SK-N-SH (cell line): Measurements from ENCODE around the gene OLR1. TPM values are rescaled to one million over a fixed set of nuclear protein-coding genes. Genes with fewer than 3 reads are reported as not detected.

Experiments
- CTCF ChIA-PET: fragments of 300-600, 350-600 bp; formaldehyde crosslinking; extraction: SDS; loops from one replicate; lab custom pipeline; 2021; lab: Yijun Ruan, JAX
- POLR2A ChIA-PET: fragments of 350-600 bp; sonication (Branson Sonifier 250); formaldehyde crosslinking; extraction: SDS; loops from one replicate; lab custom pipeline; 2020; ENCODE audit warnings: antibody characterized with exemption, inconsistent platforms; lab: Yijun Ruan, JAX
- DNase-seq: peaks from one replicate; pipeline ENCODE4 v3.0.0; 2012
- H2AFZ ChIP-seq: fragments of 200-600 bp; sonication (generic); 2 replicates; pipeline ENCODE4 v1.8.1; 2016; ENCODE audit warnings: antibody characterized with exemption, mild to moderate bottlenecking, low read depth
- H3F3A ChIP-seq: fragments of 200-600 bp; sonication (generic); replicated peaks from 2 replicates; pipeline ENCODE3; 2016; ENCODE audit warnings: antibody characterized with exemption, mild to moderate bottlenecking; ENCODE audit not compliant: insufficient read depth
- H3K27ac ChIP-seq, 2 experiments: fragments of 200-500 bp in 1 of 2; fragments of 200-600 bp in 1 of 2; sonication (Bioruptor generic) in 1 of 2; sonication (generic), shearing (Covaris generic) in 1 of 2; 2 replicates each; pipeline versions ENCODE4 v1.5.1 to v1.6.1; 2014 to 2016; ENCODE audit warnings: low read depth in 2 of 2, inconsistent platforms in 1 of 2, low read length in 1 of 2, mild to moderate bottlenecking in 1 of 2, mixed read lengths in 1 of 2
- H3K27me3 ChIP-seq: fragments of 200-600 bp; sonication (generic), shearing (Covaris generic); 2 replicates; pipeline ENCODE4 v1.6.1; 2016; ENCODE audit warnings: mixed run types; ENCODE audit not compliant: insufficient read depth
- H3K36me3 ChIP-seq, 2 experiments: fragments of 200-500 bp in 1 of 2; fragments of 200-600 bp in 1 of 2; sonication (Bioruptor generic) in 1 of 2; sonication (generic) in 1 of 2; replicated peaks in 1 of 2; 2 replicates each; pipeline versions ENCODE3 to v1.5.1; 2014 to 2016; ENCODE audit warnings: low read length in 1 of 2, mild to moderate bottlenecking in 1 of 2; ENCODE audit not compliant: insufficient read depth in 2 of 2, control insufficient read depth in 1 of 2
- H3K4me1 ChIP-seq, 2 experiments: fragments of 200-500 bp in 1 of 2; fragments of 200-600 bp in 1 of 2; sonication (Bioruptor generic) in 1 of 2; sonication (generic), shearing (Covaris generic) in 1 of 2; 2 replicates each; pipeline versions ENCODE4 v1.5.1 to v1.6.1; 2014 to 2016; ENCODE audit warnings: low read depth in 1 of 2, low read length in 1 of 2, mixed run types in 1 of 2; ENCODE audit not compliant: insufficient read depth in 2 of 2, control insufficient read depth in 1 of 2
- H3K4me2 ChIP-seq: fragments of 200-600 bp; sonication (generic), shearing (Covaris generic); 2 replicates; pipeline ENCODE4 v1.6.1; 2017; ENCODE audit warnings: mixed run types
- H3K4me3 ChIP-seq, 2 experiments: fragments of 200-500 bp in 1 of 2; fragments of 200-600 bp in 1 of 2; sonication (Bioruptor generic) in 1 of 2; sonication (generic), shearing (Covaris generic) in 1 of 2; 2 replicates each; pipeline versions ENCODE4 v1.5.1 to v1.8.1; 2014 to 2016; ENCODE audit warnings: low read depth in 2 of 2, inconsistent platforms in 1 of 2, low read length in 1 of 2, mild to moderate bottlenecking in 1 of 2, mixed read lengths in 1 of 2, moderate library complexity in 1 of 2
- H3K79me2 ChIP-seq: fragments of 200-600 bp; sonication (generic); 2 replicates; pipeline ENCODE4 v1.8.1; 2017; ENCODE audit warnings: mild to moderate bottlenecking; ENCODE audit not compliant: insufficient read depth
- H3K9ac ChIP-seq: fragments of 200-600 bp; sonication (generic); 2 replicates; pipeline ENCODE4 v1.6.1; 2017; ENCODE audit warnings: mixed run types
- H3K9me2 ChIP-seq: fragments of 200-600 bp; sonication (generic); 2 replicates; pipeline ENCODE4 v1.6.1; 2017; ENCODE audit warnings: mixed run types
- H3K9me3 ChIP-seq: fragments of 200-600 bp; sonication (generic); 2 replicates; pipeline ENCODE4 v1.6.1; 2017; ENCODE audit warnings: mixed run types, mild to moderate bottlenecking, moderate library complexity
- H4K20me1 ChIP-seq: fragments of 200-600 bp; sonication (generic); 2 replicates; pipeline ENCODE4 v1.6.1; 2017; ENCODE audit warnings: mild to moderate bottlenecking, mixed run types; ENCODE audit not compliant: insufficient read depth
- CHD2 ChIP-seq: fragments of 150-350 bp; IDR thresholded peaks from 2 replicates; pipeline ENCODE4 v1.6.1; 2018; ENCODE audit warnings: low read length; ENCODE audit not compliant: partially characterized antibody
- FOSL2 ChIP-seq: IDR thresholded peaks from 2 replicates; pipeline ENCODE4 v1.4.0; 2012; ENCODE audit warnings: low read depth, mild to moderate bottlenecking, moderate library complexity, borderline replicate concordance
- GABPA ChIP-seq: IDR thresholded peaks from 2 replicates; pipeline ENCODE4 v1.4.0; 2012; ENCODE audit warnings: low read depth, mild to moderate bottlenecking
- GATA2 ChIP-seq: sonication (generic); formaldehyde crosslinking; IDR thresholded peaks from 2 replicates; pipeline ENCODE4 v1.5.0; 2020; ENCODE audit warnings: mild to moderate bottlenecking, missing genetic modification reagents
- JUND ChIP-seq: IDR thresholded peaks from 2 replicates; pipeline ENCODE4 v1.4.0; 2012
- PBX3 ChIP-seq: IDR thresholded peaks from 2 replicates; pipeline ENCODE4; 2012
- RAD21 ChIP-seq: IDR thresholded peaks from 2 replicates; pipeline ENCODE4 v1.6.1; 2012; ENCODE audit warnings: mild to moderate bottlenecking, low read length
- RCOR1 ChIP-seq: fragments of 150-350 bp; IDR thresholded peaks from 2 replicates; pipeline ENCODE4 v1.6.1; 2017; ENCODE audit warnings: antibody characterized with exemption, low read length
- REST ChIP-seq: IDR thresholded peaks from 2 replicates; pipeline ENCODE4 v1.6.1; 2012; ENCODE audit warnings: mild to moderate bottlenecking, low read depth, low read length, moderate library complexity
- TAF1 ChIP-seq: IDR thresholded peaks from 2 replicates; pipeline ENCODE4 v1.6.1; 2012; ENCODE audit warnings: low read depth, mild to moderate bottlenecking, low read length, moderate library complexity, borderline replicate concordance
- TEAD4 ChIP-seq: IDR thresholded peaks from 2 replicates; pipeline ENCODE4 v1.4.0; 2012; ENCODE audit warnings: mild to moderate bottlenecking, borderline replicate concordance; ENCODE audit not compliant: insufficient read depth
- WGBS: methylation state at CpG from one replicate; pipeline ENCODE4 v1.1.6; 2017; ENCODE audit warnings: low lambda C conversion rate; 5-methylcytosine and 5-hydroxymethylcytosine counted together
- polyA plus RNA-seq, 3 experiments: library from polyadenylated mRNA; depleted of rRNA; stranded (reverse); fragments of >200 nt; gene quantifications; 2 replicates each; pipeline ENCODE4 v1.2.3, GENCODE V29; 2012
- TF ChIP-seq, protein P1 (sequence below): fragments of 150-350 bp; IDR thresholded peaks from 2 replicates; pipeline ENCODE4 v1.6.1; 2016; ENCODE audit warnings: mild to moderate bottlenecking, low read depth, low read length
- TF ChIP-seq, protein P2 (sequence below): fragments of 200-600 bp; sonication (generic); IDR thresholded peaks from 2 replicates; pipeline ENCODE4 v1.6.1; 2017; ENCODE audit warnings: antibody characterized with exemption, mild to moderate bottlenecking, moderate library complexity

The OLR1 gene
- polyA plus RNA-seq, 1 of the 3 experiments (the other 2 are of a cell fraction): not detected

GRCh38 chr12:10207136-10207535, 35.2 kb upstream of the OLR1 start:
- Histone ChIP-seq H3K9ac (no peak overlapping the region), H3F3A (no peaks in the 10 kb centered on the region), H3K4me2 (no peak overlapping the region), H3K4me1 (no peaks in the 10 kb centered on the region; a peak in 1 of 4 replicates), H3K9me3 (no peaks in the 10 kb centered on the region), H3K4me3 (no peak overlapping the region), H3K36me3 (no peaks in the 10 kb centered on the region), H4K20me1 (no peaks in the 10 kb centered on the region), H2AFZ (no peak overlapping the region), H3K27ac (no peak overlapping the region), H3K79me2 (no peaks in the 10 kb centered on the region), H3K9me2 (no peaks in the 10 kb centered on the region), H3K27me3 (peaks cover 16% of the 10 kb centered on the region; the same call in 1 of the 2 replicates)
- WGBS: 5% methylated on average over 2 of the region's 2 CpGs
- ChIA-PET CTCF (no interaction called here), POLR2A (no interaction called here)
- TF ChIP-seq PBX3: no peak
- TF ChIP-seq, protein P1, sequence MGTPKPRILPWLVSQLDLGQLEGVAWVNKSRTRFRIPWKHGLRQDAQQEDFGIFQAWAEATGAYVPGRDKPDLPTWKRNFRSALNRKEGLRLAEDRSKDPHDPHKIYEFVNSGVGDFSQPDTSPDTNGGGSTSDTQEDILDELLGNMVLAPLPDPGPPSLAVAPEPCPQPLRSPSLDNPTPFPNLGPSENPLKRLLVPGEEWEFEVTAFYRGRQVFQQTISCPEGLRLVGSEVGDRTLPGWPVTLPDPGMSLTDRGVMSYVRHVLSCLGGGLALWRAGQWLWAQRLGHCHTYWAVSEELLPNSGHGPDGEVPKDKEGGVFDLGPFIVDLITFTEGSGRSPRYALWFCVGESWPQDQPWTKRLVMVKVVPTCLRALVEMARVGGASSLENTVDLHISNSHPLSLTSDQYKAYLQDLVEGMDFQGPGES: no peak
- TF ChIP-seq RCOR1: no peak
- TF ChIP-seq GATA2 (CRISPR knock-in tag): no peak
- TF ChIP-seq TAF1: no peak
- TF ChIP-seq REST: no peak
- TF ChIP-seq, protein P2, sequence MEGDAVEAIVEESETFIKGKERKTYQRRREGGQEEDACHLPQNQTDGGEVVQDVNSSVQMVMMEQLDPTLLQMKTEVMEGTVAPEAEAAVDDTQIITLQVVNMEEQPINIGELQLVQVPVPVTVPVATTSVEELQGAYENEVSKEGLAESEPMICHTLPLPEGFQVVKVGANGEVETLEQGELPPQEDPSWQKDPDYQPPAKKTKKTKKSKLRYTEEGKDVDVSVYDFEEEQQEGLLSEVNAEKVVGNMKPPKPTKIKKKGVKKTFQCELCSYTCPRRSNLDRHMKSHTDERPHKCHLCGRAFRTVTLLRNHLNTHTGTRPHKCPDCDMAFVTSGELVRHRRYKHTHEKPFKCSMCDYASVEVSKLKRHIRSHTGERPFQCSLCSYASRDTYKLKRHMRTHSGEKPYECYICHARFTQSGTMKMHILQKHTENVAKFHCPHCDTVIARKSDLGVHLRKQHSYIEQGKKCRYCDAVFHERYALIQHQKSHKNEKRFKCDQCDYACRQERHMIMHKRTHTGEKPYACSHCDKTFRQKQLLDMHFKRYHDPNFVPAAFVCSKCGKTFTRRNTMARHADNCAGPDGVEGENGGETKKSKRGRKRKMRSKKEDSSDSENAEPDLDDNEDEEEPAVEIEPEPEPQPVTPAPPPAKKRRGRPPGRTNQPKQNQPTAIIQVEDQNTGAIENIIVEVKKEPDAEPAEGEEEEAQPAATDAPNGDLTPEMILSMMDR: no peak
- TF ChIP-seq RAD21: no peak
- no peak for TF ChIP-seq FOSL2
- no peak for TF ChIP-seq TEAD4
- no peak for TF ChIP-seq GABPA
- no peak for TF ChIP-seq JUND
- no peak for TF ChIP-seq CHD2
- DNase-seq: no peak
